HEK293 (cell line): ENCODE measurements around the gene PABPN1L.

ENCODE experiments used
- ZBTB17 ChIP-seq: fragments of 450-650 bp; formaldehyde crosslinking; IDR thresholded peaks from 2 replicates; pipeline ENCODE4 v1.5.1; 2016; ENCODE audit warnings: missing biosample characterization, missing genetic modification characterization
- ZNF274 ChIP-seq, 2 experiments: fragments of 200-500 bp in 1 of 2; fragments of 450-650 bp in 1 of 2; sonication (Bioruptor generic) in 1 of 2; formaldehyde crosslinking in 1 of 2; IDR thresholded peaks; 2 replicates each; pipeline versions ENCODE4 v1.5.1 to v1.6.1; 2014 to 2016; ENCODE audit warnings: borderline replicate concordance in 1 of 2, inconsistent platforms in 1 of 2, low read length in 1 of 2, missing biosample characterization in 1 of 2, missing genetic modification characterization in 1 of 2
- ZNF426 ChIP-seq: fragments of 450-650 bp; formaldehyde crosslinking; IDR thresholded peaks from 2 replicates; pipeline ENCODE4 v1.5.1; 2017; ENCODE audit warnings: missing biosample characterization, missing genetic modification characterization, mild to moderate bottlenecking, inconsistent platforms, moderate library complexity
- ZNF626 ChIP-seq: fragments of 450-650 bp; sonication (Bioruptor Pico); formaldehyde crosslinking; IDR thresholded peaks from 2 replicates; pipeline ENCODE4 v1.5.1; 2018; ENCODE audit warnings: missing biosample characterization, missing genetic modification characterization, inconsistent platforms
- TF ChIP-seq, protein P1 (sequence below): fragments of 450-650 bp; formaldehyde crosslinking; IDR thresholded peaks from 2 replicates; pipeline ENCODE4 v1.5.1; 2016; ENCODE audit warnings: missing biosample characterization, missing genetic modification characterization

DNA sequence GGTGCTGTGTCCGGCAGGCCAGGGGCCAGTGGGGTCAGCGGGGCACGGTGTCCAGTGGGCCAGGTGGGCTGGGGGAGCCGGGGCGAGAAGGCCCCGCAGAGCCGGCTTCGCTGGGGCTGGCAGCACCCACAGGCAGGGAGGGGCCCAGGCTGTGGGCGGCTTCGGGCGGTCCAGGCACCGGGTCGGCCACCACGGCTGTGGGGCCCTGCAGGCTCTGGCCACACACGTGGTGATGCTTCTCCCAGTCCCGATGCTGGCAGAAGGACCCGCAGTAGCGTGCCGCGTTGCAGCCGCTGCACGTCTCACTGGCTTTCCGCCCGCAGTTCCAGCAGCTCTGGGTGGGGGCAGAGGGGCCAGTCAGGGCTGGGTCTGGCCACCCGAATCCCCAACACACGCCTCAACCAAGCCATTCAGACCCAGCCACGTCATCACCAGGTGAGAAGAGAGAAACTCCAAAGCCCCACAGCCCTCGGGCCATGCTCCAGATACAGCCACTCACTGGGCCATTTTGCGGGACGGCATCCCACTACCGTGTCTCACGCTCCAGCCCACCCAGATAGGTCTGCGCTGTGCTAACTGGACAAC lies 10.6 kb upstream of the PABPN1L start:
- no peak for TF ChIP-seq ZNF426 (tag by site-specific recombination)
- TF ChIP-seq, protein P1, sequence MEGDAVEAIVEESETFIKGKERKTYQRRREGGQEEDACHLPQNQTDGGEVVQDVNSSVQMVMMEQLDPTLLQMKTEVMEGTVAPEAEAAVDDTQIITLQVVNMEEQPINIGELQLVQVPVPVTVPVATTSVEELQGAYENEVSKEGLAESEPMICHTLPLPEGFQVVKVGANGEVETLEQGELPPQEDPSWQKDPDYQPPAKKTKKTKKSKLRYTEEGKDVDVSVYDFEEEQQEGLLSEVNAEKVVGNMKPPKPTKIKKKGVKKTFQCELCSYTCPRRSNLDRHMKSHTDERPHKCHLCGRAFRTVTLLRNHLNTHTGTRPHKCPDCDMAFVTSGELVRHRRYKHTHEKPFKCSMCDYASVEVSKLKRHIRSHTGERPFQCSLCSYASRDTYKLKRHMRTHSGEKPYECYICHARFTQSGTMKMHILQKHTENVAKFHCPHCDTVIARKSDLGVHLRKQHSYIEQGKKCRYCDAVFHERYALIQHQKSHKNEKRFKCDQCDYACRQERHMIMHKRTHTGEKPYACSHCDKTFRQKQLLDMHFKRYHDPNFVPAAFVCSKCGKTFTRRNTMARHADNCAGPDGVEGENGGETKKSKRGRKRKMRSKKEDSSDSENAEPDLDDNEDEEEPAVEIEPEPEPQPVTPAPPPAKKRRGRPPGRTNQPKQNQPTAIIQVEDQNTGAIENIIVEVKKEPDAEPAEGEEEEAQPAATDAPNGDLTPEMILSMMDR: no peak
- TF ChIP-seq ZNF626 (tag by site-specific recombination): no peak
- no peak for TF ChIP-seq ZBTB17 (tag by site-specific recombination)
- no peak for TF ChIP-seq ZNF274 (IDR thresholded peaks at IDR 0.05; ENCODE audit: low read length)
- TF ChIP-seq ZNF274 (tag by site-specific recombination; IDR thresholded peaks at IDR 0.05; ENCODE audit: borderline replicate concordance): no peak
